HS-27A (cell line): ENCODE results near the gene PLSCR4.

Experiments
- DNase-seq: peaks from one replicate; pipeline ENCODE4 v3.0.0-alpha.2; 2012; ENCODE audit warnings: low read depth, missing footprints

The PLSCR4 gene

GRCh38 chr3:146189519-146190173 is 61.3 kb downstream of the PLSCR4 start:
- DNase-seq: no peak

- DNase-seq: no peak
Observed at GRCh38 chr3:146187334-146187950, 63.5 kb downstream of the PLSCR4 start.

GRCh38 chr3:146184241-146185015 is 66.5 kb downstream of the PLSCR4 start:
- no peak for DNase-seq

- no peak for DNase-seq
Observed at GRCh38 chr3:146181216-146181615, 69.7 kb downstream of the PLSCR4 start.

GRCh38 chr3:146180376-146180775 is 70.5 kb downstream of the PLSCR4 start:
- DNase-seq: no peak

- DNase-seq: no peak
Observed at GRCh38 chr3:146178006-146178689, 72.8 kb downstream of the PLSCR4 start.

GRCh38 chr3:146177519-146177918 is 73.4 kb downstream of the PLSCR4 start:
- DNase-seq: no peak

GRCh38 chr3:146177072-146177471 is 73.8 kb downstream of the PLSCR4 start:
- no peak for DNase-seq

GRCh38 chr3:146172586-146172985 is 78.3 kb downstream of the PLSCR4 start:
- DNase-seq: no peak

- DNase-seq: no peak
Observed at GRCh38 chr3:146170591-146170990, 80.3 kb downstream of the PLSCR4 start.

GRCh38 chr3:146169891-146170290 is 81.0 kb downstream of the PLSCR4 start:
- DNase-seq: no peak

- DNase-seq: no peak
Observed at GRCh38 chr3:146166826-146167225, 84.1 kb downstream of the PLSCR4 start.

- DNase-seq: no peak
Observed at GRCh38 chr3:146166415-146166821, 84.5 kb downstream of the PLSCR4 start.

GRCh38 chr3:146165877-146166276 is 85.0 kb downstream of the PLSCR4 start:
- DNase-seq: no peak

- DNase-seq: no peak
Observed at GRCh38 chr3:146164971-146165769, 85.7 kb downstream of the PLSCR4 start.

GRCh38 chr3:146164506-146164905 is 86.4 kb downstream of the PLSCR4 start:
- no peak for DNase-seq

- DNase-seq: no peak
Observed at GRCh38 chr3:146164071-146164470, 86.8 kb downstream of the PLSCR4 start.

GRCh38 chr3:146163584-146163983 is 87.3 kb downstream of the PLSCR4 start:
- DNase-seq: peak; percentile 88

GRCh38 chr3:146162561-146162960 is 88.3 kb downstream of the PLSCR4 start:
- DNase-seq: no peak

GRCh38 chr3:146161663-146162002 is 89.3 kb downstream of the PLSCR4 start:
- DNase-seq: no peak

- peak; percentile 92 for DNase-seq
Observed at GRCh38 chr3:146160964-146161662, 89.8 kb downstream of the PLSCR4 start, which contains the start of gene PLOD2. Gene PLOD2, minus strand, starts transcription at chr3:146161184. Its CDS starts 195 bp downstream, at chr3:146160989.
